GM10266 (cell line): ENCODE data around the gene SERPINA4.

ENCODE experiments used
- DNase-seq: peaks from one replicate; pipeline ENCODE4 v3.0.0; 2012; ENCODE audit errors: extremely low spot score
- CTCF ChIP-seq: IDR thresholded peaks from 2 replicates; pipeline ENCODE4 v1.5.1; 2012; ENCODE audit warnings: mild to moderate bottlenecking, low read depth; ENCODE audit not compliant: control insufficient read depth, insufficient read depth; ENCODE audit errors: missing control alignments

The SERPINA4 gene

GRCh38 chr14:94542811-94543440, 18.3 kb upstream of the SERPINA4 start:
- DNase-seq = no peak
- TF ChIP-seq CTCF = no peak

DNA sequence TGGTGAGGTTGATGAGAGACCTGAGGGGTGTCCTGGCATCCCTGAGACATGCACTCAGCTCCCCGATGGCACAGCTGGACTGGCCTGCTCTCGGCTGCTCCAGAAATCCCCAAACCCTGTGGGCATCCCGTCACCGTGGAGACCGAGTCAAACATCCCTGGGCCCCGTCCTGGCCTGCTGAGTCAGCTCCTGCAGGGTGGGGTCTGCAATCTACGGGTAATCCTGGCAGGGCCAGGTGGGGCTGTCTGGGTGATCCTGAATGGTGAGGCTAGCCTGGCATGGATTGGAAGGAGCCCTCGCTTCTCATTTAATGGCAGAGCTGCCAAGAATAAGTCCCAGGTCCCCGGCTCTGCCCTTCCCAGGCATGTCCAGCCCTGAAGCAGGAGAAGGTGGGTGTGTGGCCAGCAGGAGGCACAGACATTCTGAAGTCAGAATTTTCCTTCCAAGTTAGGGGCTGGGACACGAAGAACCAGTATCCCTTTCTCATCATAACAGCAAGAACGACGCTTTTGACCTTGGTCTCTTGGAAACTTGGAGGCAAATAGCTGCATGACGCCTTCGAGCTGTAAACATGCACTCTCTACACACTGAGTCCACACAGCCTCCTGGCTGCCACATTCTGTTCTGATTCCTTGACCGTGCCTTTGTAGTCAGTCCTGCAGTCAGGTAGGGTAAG, 17.7 kb upstream of the SERPINA4 start:
- no peak for DNase-seq

GRCh38 chr14:94544726-94545125, 16.5 kb upstream of the SERPINA4 start:
- TF ChIP-seq CTCF = no peak
- no peak for DNase-seq

More for the DNA sequence above, 17.7 kb upstream of the SERPINA4 start:
- TF ChIP-seq CTCF = no peak

GRCh38 chr14:94545131-94545841, 16.0 kb upstream of the SERPINA4 start:
- TF ChIP-seq CTCF = no peak
- no peak for DNase-seq

- no peak for TF ChIP-seq CTCF
Observed at GRCh38 chr14:94547151-94547680, 14.0 kb upstream of the SERPINA4 start.

DNA sequence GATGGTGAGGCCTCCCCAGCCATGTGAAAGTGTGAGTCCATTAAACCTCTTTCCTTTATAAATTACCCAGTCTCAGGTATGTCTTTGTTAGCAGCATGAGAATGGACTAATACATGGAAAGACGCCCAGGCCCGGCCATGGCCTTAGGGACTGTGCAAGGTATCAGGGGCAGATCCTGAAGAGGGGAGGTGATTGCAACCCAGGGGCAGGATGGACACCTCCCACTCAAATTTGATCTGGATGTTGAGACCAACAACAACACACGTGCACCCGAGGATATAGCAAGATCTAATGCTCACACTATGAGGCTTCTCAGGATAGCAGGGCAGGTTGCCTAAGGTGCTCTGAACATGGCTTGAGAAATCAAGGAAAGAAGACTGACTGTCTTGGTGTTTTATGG, 13.5 kb upstream of the SERPINA4 start:
- TF ChIP-seq CTCF = no peak
- DNase-seq = no peak

More at GRCh38 chr14:94547151-94547680, 14.0 kb upstream of the SERPINA4 start:
- DNase-seq = no peak
